H54 (cell line): Measurements from ENCODE around the gene PLIN3.
A peak's percentile ranks its signal among the peaks of the same experiment; 100 is the strongest.
"Not testable (repeated sequence)": the region's sequence is repeated elsewhere in the genome, so short reads cannot be mapped to it uniquely, and the experiment has no call there.

Experiments
- DNase-seq: peaks from one replicate; pipeline ENCODE4 v3.0.0; 2011; ENCODE audit warnings: low spot score, mixed read lengths; ENCODE audit not compliant: insufficient read length
- FAIRE-seq: peaks from 3 replicates; lab custom pipeline; 2011; peaks lifted over from hg19 to GRCh38; lab: Jason Lieb, UNC
- POLR2A ChIP-seq: IDR thresholded peaks from 2 replicates; pipeline ENCODE4 v1.6.1; 2011; ENCODE audit warnings: low read depth, mild to moderate bottlenecking, low read length

The PLIN3 gene

GRCh38 chr19:4873930-4874329 is 6.5 kb upstream of the PLIN3 start:
- no peak for TF ChIP-seq POLR2A
- FAIRE-seq: no peak
- DNase-seq: no peak

DNA sequence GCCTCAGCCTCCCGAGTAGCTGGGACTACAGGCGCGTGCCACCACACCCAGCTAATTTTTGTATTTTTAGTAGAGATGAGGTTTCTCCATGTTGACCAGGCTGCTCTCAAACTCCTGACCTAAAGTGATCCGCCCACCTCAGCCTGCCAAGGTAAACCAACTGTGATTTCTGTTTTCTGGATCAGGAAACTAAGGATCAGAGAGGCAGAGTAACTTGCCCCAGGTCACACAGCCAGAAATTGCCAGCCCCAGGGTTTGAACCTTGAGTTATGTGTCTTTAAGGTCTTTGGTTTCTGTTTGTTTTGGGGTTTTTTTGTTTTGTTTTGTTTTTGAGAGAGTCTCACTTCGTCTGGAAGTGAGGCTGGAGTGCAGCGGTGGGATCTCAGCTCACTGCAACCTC is 4.2 kb upstream of the PLIN3 start:
- no peak for TF ChIP-seq POLR2A
- DNase-seq (no peak), FAIRE-seq (no peak)

DNA sequence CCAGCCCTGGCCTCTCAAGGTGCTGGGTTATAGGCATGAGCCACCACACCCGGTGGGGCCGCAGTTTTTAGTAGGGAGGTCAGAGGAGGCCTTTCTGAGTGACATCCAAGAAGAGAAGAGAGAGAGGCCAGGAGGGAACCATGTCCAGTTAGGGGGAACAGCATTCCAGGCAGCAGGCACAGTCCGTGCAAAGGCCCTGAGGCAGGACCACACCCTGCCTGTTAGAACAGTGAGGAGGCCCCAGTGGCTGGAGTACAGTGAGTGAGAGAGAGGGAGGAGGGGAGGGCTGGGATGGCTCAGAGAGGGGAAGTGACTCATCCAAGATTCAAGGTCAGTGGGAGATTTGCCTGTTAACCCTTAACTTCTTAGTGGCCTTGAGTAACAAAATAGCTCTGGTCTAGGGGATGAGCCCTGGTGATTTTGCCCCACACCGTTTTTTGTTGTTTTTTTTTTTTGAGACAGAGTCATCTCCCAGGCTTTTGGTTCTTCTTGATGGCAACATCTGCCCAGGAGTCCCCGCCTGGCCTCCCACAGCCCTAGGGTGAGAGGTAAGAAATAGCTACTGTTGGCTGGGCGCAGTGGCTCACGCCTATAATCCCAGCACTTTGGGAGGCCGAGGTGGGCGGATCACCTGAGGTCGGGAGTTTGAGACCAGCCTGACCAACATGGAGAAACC is 2.7 kb upstream of the PLIN3 start:
- DNase-seq (peak; percentile 75), FAIRE-seq (peak; percentile 36)
- no peak for TF ChIP-seq POLR2A

DNA sequence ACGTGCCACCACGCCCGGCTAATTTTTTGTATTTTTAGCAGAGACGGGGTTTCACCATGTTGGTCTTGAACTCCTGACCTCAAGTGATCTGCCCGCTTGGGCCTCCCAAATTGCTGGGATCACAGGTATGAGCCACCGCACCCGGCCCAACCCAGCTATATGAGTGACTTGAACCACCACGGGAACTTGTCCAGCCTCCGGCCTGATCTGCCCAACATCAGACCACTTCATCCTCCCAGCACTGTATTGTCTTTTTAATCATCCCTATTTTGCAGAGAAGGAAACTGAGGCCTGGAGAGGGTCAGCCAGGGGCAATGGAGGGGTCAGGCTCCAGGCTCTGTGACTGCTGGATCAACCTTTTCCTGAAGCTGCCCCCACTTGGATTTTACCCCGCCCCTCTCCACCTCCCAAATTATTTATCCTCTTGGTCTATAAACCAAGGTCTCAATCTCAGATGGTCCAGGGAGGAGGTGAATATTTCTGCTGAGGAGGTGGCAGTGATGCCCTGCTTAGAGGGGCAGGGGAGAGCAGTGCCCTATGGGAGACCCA is 893 bp upstream of the PLIN3 start:
- TF ChIP-seq POLR2A: no peak
- DNase-seq (no peak), FAIRE-seq (no peak)

DNA sequence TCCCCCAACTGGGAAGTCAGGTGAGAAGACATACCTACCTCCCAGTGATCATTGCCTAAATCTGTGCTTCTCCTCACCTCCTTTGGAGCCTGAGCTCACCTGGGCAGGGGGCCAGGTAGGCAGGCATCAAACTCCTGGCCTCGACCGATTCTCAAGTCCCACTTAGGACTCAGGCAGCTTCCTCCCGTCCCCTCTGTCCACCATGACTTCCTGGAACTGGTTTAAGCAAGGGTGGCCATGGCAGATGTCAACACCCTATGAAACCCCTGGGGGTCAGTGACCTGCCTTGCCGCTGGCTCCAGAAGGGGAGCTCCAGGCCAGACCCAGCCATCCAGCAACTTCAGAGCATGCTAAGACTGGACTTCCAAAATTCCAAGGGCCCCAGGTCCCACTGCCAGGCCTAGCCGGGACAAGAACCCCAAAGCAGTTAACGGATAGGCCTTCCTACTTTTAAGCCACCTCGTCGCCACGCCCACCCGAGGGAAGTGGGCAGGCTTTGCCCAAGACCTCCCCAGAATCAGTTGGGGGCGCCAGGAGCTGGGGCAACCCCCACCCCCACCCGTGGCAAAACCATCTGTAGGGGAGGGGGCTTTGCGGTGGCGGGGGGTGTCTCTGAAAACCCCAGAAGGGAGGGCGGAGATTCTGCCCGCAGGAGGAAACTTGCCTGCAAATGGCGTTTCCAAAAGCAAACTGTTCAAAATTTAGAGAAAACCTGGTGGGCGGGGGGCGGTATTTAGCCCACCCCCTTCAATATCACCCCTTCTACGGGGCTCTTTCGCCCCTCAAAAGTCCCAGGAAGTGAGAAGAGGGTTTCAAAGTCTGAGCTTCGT is 657 bp downstream of the PLIN3 start:
- FAIRE-seq: no peak
- DNase-seq: peak; percentile 36

DNA sequence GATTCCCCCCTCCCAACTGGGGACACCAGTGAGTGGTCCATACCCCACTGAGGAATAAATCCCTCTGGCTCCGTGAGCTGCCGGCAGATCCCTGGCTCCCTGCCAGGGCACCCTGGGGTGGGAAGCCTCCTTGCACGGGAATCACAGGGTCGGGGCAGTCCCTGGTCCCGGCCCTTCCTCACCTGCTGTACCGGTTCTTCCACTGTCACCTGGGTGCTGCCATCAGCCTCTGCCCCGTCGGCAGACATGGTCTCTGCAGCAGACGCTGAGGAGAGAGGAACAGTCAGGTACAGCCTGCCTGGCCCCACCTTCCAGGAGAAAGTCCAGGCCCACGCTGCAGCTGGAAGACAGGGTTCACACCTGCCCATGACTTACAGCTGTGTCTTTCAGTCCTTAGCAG is 6.3 kb downstream of the PLIN3 start:
- FAIRE-seq: no peak
- DNase-seq: no peak
- TF ChIP-seq POLR2A: no peak

More for the DNA sequence above, 657 bp downstream of the PLIN3 start:
- peak; percentile 24; the same call in 1 of the 2 replicates for TF ChIP-seq POLR2A

DNA sequence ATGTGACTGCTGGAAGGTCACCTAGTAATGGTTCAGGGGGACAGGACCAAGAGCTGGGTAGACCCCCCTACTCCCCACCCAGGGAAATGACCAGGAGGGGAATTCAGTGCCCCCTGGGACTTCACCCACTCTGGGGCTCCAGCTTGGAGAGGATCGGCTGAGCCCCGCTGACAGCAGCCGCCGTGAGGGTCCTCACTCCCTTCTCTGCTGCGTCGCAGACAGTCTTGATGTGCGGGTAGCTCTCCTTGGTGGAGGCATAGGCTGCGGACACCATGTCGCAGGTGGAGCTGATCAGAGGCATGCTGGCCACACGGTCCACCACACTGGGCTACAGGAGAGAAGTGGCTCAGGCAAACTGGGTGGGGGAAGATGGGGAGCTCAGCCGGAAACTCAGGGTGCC is 7.8 kb downstream of the PLIN3 start:
- DNase-seq (no peak), FAIRE-seq (no peak)
- no peak for TF ChIP-seq POLR2A

- not testable (repeated sequence) for DNase-seq, FAIRE-seq
Observed at GRCh38 chr19:4856468-4856867, 11.0 kb downstream of the PLIN3 start.

- FAIRE-seq, DNase-seq: not testable (repeated sequence)
Observed at GRCh38 chr19:4853506-4853905, 14.0 kb downstream of the PLIN3 start.

DNA sequence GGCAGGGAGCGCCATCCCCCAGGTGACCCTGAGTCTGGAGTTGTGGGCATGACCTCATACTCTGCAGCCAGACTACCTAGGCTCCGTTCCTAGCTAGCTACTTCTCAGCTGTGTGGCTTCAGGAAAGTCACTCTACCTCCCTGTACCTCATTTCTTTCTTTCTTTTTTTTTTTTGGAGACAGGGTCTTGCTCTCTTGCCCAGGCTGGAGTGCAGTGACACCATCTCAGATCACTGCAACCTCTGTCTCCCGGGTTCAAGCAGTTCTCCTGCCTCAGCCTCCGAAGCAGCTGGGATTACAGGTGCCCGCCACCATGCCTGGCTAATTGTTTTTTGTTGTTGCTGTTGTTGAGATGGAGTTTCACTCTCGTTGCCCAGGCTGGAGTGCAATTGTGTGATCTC is 15.0 kb downstream of the PLIN3 start:
- no peak for TF ChIP-seq POLR2A
- DNase-seq (no peak), FAIRE-seq (no peak)

DNA sequence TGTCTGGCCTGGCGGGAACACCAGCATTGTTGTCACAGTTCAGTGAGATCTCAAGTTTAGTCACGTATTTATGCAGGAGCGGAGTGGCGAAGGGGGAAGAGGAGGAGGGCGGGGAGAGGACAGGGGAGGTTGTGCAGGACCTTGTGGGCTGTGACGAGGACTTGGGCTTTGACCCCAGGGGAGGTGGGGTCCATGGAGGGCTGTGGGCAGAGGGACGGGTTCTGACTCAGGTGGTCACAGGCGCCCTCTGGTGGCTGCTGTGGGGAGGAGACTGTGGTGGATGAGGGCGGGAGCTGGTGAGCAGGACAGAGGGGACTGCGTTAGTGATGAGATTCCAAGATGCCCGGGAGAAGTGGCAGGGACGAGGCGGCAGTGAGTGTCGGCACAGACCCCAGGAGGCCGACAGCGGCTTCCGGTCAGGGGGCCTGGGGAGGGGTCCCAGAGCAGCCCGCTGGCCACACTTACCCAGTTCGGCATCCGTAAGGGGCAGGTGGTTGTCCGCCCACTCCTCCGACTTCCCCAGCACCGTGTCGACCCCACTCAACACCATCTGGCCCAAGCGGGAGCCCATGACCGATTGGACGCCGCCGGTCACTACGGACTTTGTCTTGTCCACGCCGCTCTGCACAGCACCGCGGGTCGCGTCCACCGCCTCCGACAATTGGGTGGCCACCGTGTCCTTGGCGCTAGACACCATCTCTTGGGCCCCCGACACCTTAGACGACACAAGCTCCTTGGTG is 15.7 kb downstream of the PLIN3 start:
- no peak for TF ChIP-seq POLR2A
- no peak for FAIRE-seq

DNA sequence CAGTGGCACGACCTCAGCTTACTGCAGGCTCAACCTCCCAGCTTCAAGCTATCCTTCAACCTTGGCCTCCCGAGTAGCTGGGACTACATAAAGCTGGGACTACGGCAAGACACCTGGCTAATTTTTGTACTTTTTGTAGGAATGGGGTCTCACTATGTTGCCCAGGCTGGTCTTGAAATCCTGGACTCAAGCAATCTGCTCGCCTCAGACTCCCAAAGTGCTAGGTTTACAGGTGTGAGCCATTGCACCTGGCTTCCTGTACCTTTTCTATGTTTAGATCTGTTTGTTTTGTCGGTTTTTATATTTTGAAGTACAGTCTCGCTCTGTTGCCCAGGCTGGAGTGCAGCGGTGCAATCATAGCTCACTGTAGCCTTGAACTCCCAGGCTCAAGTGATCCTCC is 18.4 kb downstream of the PLIN3 start:
- DNase-seq (no peak), FAIRE-seq (no peak)
- no peak for TF ChIP-seq POLR2A

More for the DNA sequence above, 15.7 kb downstream of the PLIN3 start:
- peak; percentile 62 for DNase-seq

DNA sequence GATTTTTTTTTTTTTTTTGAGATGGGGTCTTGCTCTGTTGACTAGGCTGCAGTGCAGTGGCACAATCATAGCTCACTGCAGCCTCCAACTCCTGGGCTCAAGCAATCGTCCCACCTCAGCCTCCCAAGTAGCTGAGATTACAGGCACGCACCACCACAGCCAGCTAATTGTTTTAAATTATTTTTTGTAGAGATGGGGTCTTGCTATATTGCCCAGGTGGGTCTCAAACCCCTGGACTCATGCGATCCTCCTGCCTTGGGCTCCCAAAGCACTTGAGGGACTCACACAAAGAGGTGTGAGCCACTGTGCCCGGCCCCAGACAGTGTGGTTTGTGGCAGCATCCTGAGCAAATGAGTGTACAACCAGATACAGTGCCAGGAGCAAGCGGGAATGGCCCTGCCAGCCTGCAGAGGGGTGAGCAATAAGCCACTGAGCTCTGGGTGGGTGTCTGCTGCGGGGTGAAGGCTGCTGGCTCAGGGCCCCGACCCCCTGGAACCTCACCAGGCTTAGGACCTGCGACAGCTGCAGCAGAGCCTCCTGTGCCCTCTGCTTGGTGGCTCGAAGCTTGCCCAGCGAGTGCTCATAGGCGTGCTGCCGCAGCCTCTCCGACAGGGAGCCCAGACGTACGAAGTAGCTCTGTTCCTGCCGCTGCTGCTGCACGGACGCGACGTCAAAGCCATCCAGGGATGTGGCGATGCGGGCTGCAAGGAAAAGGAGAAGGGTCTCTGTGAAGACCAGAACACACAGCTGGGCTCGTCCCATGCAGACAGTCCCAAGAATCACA is 20.1 kb downstream of the PLIN3 start:
- no peak for TF ChIP-seq POLR2A
- DNase-seq (no peak), FAIRE-seq (no peak)

DNA sequence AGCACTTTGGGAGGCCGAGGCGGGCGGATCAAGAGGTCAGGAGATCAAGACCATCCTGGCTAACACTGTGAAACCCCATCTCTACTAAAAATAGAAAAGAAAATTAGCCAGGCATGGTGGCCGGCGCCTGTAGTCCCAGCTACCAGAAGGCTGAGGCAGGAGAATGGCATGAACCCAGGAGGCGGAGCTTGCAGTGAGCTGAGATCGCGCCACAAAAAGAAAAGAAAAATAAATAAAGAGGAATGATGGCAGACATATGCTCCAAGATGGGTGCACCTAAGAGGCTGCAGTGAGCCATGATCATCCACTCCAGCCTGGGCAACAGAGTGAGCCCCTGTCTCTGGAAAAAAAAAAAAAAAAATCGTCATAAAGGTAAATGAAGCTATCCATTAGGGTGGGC is 21.5 kb downstream of the PLIN3 start:
- not testable (repeated sequence) for DNase-seq, FAIRE-seq
